Loucy (cell line): ENCODE measurements around the gene ZNF423.

Experiments
- CTCF ChIP-seq: fragments of 200-600 bp; sonication (generic); conservative IDR thresholded peaks from 2 replicates; pipeline ENCODE4 v1.5.1; 2014; ENCODE audit warnings: mild to moderate bottlenecking, antibody characterized with exemption, low read length
- EZH2phosphoT487 ChIP-seq: fragments of 200-600 bp; IDR thresholded peaks from 2 replicates; pipeline ENCODE4 v1.6.1; 2018; ENCODE audit warnings: antibody characterized with exemption, mild to moderate bottlenecking, moderate library complexity, borderline replicate concordance

- TF ChIP-seq CTCF (no peak), EZH2phosphoT487 (no peak)
Measured at GRCh38 chr16:49780433-49780832, 75.5 kb downstream of the ZNF423 start.
